ENCODE data around the gene CARMIL1.

Gene CARMIL1

DNA sequence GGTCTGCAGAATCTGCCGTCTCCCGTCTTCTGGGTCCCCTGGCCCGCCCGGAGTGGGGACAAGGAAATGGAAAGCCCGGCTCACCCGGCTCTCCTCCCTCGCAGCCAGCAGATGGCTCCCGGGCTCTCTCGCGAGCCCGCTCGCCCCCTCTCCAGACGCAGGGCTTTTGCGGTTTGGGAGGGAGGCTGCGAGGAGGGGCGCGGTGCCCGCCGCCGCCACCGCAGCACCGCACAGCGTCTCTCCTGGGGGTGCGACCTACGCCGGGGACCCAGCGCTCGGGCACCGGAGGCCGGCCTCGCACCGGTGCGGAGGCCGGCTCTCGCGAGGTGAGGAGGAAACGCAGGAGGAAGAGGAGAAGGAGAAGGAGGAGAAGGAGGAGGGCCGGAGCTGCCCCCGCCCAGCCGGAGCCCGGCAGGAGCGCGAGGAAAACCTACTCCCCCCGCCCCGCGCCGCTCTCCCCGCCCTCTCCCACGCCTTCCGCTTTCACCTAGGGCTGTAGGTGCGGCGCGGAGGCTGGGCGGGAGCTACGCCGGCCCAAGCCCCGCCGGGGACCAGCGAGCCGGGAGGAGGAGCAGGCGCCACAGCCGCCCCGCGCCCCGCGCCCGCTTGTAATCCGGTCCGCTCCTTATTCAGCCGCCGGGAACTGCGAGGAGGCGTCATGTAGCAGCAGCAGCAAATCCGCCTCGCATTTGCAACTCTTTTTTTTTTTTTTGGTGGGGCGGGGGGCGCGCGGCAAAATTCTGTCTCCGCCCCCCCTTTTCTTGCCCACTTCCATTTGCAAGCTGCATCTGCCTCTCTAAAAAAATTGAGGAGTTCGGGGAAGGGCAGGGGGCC lies at the start of gene CARMIL1:
TSS of gene CARMIL1 (plus strand) at position 461 of the 834 bp plus-strand sequence. CDS start 422 bp downstream, outside the sequence.
- DNase-seq: peak in 52 of 56 donors; percentile 9 to 84 (median 61)

DNA sequence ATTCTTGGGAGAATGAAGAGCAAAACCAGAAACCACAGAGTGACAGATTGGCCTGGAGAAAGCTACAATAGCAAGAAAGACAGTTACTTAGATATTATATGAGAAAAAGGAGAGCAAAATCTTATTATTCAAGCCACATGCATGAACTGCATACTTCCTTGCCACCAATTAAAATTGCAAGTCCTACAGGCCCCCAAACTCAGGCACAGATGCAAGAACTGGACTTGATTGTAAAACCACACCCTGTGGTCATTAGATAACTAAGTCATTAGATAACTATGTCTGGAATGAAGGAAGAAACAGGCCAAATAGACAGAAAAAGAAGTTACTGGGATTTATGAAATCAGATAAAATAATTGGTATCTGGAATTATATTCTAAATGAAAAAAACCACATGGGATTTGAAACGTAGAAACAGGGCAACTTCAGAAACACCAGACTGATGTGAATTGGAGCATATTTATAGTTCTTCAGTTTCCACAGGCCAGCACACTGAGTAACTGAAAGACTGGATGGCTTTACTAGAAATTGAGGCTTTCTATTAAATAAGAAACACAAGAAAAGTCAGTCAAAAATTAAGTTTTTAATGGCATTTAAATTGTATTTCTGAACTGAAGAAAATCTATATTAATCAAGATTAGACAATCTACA lies 49.4 kb upstream of the CARMIL1 start:
- no peak for DNase-seq

DNA sequence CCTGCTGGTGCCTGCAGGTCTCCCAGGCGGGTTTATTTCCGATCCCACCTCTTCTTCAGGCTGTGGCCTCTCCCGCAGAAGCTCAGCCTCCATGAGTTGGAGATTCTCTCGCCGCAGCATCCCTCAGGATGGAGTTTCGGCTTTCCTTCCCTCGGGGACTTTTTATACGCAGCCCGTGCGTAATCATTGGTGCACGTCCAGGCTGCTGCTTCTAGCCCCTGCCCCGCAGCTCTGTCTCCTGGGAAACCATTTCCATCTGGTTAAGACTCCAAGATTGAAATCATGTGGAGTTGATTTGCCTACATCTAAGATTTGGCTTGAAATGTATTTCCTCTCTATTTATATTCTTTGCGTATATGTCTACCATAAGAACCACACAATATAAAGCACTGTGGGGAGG lies 46.7 kb upstream of the CARMIL1 start:
- DNase-seq: peak in 2 of 56 donors; percentile 0 to 7

DNA sequence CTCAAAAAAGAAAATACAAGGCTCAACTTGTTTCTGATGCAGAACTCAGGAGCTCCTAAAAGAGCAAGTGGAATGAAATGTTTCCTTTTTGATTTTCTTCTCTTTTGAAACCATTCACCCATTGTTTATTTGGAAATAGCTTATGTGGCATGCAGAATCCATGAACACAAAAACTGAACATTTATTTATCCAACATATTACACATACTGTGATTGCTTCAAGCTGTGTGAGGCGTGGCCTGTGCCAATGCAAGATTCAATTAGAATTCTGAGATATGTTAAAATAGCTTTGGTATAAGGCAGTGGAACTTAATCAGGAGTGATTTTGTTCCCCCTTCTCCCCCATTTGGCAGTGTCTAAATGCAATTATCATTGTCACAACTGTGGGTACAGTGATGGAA lies 45.9 kb upstream of the CARMIL1 start:
- no peak for DNase-seq

DNA sequence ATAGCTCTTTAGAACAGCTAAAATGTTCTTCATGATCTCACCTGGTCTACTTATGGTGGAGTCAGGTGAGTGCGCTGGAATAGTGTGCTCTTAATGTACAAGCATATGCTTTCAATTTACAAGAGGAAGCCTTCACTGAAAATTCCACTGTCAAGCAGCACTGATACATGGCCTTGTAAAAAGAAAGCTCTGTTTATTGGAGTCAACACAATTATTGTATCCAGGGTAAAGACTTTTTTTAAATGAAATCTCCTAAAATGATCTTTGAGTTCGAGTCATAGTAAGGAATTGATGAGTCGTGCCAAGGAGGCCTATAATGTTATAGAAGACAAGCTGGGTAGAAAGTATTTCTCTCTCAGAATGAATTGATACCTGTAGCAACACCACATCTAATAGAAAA lies 41.6 kb upstream of the CARMIL1 start:
- DNase-seq: no peak

DNA sequence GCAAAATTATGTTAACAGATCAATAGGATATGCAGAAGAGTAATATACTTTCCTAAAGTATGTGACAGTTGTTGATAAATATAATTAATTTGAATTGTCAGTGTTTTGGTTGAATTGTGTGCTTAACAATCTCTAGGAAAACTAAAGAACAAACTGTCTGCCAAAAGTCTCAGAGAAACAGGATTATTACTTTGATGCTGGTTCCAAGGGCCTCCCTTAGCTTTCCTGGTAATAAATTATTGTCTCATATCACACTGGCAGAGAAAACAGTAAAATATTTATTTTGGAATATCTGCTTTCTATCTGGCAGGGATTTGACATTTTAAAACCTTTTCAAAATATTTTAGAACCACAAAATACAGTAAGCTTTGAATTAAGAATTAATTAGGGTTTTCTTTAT lies 40.1 kb upstream of the CARMIL1 start:
- DNase-seq: no peak

DNA sequence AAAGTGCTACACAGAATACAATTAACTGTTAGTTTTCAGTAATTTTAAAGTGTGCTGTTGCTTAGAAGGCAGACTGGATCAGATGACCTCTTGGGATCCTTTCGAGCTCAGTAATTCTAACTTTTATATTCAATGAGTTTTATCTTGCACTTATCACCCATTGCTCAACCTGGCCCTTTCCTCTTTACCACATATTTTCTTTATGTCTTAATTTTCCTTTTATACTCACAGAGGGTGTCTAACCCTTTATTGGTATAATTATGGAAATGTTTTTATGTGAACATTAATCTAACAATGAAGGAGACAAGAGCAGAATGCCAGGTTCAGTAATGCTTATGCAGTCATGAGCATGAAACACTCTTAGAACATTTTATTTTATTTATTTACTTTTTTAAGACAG lies 39.7 kb upstream of the CARMIL1 start:
- DNase-seq: no peak

DNA sequence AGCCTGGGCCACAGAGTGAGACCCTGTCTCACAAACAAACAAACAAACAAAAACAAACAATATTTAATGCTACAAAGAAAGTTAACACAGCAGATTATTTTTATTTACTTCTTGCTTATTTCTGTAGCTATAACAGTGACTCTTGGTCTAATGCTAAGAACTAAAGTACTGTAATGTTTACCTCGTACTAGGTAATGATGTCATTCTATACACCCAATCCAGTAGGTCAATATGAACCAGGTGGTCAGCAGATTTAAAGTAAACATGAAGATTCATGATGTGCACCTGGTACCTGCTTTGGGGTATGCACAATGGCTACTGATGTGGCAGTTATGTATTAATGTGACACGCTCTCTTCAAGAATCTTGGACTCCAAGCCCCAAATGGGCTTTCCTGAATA lies 36.6 kb upstream of the CARMIL1 start:
- no peak for DNase-seq

DNA sequence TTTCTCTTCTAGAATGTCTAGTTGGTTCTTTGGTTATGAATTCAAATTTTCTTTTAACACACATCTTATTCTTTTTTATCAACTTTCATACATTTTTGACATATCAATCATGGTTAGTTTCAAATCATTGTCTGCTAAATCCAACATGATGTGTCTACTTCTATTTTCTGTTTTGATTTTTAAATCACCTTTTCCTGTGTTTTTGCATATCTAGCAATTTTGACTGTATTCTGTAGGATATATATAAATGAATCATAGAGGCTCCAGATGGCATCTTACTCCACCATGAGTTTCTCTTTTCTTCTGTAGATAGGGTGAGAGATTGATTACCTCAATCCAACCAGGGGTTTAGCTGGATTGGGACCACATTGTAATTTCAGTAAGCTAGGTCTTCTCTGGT lies 34.3 kb upstream of the CARMIL1 start:
- DNase-seq: no peak

DNA sequence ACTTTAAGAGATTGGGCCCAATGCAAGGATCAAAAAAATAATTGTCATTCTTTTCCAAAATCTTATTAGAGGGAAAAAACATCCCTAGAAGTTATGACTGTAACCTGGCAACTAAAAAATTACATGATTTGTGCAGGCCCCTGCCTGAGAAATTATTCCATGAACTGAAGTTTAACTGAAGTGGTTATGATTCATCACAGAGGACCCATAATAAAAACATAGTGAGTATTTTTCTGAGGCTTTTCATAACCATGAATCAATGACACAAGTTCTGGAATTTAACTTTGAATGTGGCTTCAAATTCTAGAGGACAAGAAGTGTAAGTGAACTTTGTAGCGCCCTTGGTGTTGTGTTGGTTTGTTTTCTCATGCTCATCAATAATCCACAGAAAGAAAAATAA lies 31.1 kb upstream of the CARMIL1 start:
- no peak for DNase-seq

DNA sequence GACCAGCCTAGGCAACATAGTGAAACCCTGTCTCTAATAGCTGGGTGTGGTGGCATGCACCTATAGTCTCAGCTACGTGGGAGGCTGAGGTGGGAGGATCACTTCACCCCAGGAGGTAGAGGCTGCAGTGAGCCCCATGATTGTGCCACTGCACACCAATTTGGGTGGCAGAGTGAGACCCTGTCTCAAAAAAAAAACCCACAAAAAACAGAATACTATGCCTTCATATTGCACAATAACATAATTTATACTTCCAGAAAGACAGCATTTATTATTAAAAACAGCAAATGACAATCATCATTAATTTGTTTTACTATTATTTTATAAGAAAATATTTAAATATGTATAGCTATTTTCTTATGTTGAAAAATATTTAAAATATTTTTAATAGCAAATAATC lies 30.0 kb upstream of the CARMIL1 start:
- DNase-seq: no peak

DNA sequence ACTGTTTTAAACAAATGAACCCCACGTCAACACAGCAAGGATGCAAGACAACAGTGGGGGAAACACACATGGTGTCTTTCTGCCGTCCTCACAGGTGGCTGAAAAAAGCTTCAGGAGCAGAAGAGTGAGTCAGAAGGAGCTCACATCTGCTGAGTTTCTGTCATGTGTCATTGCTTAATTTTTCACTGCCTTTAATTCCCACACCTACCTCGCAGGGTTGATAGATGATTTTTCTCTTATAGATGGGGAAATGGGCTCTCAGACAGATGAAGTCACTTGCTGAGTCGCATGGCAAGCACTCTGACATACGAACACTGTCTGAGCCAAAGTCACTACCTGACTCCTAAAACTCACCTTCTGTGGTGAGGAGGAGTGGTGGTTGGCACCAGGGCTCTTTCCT lies 28.3 kb upstream of the CARMIL1 start:
- DNase-seq: peak in 12 of 56 donors; percentile 2 to 36 (median 10)

DNA sequence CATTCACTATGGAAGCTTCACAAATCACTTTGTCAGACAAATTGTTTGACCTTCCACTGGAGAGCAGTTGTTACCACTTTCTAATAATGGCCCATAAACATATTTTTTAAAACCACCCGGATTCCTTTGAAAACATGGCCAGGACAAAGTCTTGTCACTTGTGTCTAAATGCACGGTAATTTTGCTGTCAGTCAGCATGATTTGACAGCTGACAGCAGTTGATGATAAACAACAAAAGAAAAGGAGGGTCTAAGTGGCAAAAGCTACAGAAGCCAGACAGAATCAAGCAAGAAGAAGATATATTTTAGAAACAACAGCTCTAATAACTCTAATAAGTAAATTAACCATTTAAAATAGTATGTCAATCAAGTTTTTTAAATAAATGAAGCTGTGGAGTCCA lies 27.7 kb upstream of the CARMIL1 start:
- DNase-seq: no peak

DNA sequence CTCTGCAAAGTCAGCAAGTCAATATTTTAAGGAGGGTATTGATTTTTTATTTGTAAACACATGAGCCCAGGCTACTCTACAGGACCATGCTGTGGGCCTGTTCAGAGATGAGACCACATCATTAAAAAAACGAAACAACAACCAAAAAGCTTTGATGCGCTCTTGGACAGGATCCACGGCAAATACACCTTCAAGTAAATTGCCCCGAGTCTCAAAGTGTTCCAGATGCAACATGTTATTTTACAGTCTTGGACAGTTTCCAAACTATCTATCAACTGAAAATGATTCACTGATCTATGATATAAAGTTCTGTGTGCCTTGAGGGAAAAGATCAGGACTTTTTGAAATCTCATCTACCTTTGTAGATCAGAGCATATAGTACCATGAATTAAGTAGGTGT lies 25.8 kb upstream of the CARMIL1 start:
- no peak for DNase-seq

DNA sequence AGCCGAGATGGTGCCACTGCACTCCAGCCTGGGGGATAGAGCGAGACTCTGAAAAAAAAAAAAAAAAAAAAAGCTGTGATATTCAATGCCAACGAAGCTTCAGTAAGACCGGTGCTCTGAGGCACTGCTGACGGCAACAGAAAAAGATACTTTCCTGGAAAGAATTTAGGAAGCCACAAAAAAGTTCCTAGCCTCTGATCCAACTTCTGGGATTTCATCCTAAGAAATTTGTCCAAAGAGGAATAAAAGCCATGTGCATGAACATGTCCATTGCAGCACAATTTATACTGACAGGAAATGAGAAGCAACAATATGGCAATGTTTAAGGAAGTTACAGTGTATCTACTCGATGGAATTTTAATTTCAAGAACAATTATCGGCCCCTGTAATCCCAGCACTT lies 24.5 kb upstream of the CARMIL1 start:
- DNase-seq: no peak

DNA sequence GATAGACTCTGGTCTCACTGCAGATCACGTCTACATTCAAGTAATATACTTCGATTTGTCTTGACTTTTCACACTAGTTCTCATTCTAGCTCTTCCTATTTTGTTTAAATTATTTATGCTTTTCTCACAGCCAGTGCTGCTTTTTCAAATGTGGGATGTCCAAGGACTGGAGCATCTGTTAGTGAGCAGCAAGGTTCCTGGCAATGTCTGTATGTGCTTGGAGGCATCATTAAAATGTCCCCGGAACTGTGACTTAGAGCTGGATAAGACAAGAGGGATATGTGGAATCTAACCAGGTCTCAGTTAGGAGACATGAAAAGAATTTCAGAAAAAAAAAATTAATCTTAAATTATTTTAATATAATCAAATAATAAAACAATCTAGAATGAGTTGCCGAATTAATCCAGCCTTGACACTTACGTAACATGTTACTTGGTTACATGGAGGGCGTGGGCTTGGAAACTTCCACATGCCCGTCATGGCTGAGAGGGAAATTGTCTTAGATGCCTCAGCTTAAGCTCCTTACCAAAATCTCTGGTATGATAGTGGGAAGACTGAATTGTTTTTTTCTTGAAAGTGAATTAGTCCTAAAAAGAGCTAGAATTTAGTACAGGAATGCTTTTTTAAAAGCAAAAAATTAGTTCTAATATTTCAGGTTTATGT lies 21.4 kb upstream of the CARMIL1 start:
- DNase-seq: peak in 12 of 56 donors; percentile 3 to 40 (median 15)

DNA sequence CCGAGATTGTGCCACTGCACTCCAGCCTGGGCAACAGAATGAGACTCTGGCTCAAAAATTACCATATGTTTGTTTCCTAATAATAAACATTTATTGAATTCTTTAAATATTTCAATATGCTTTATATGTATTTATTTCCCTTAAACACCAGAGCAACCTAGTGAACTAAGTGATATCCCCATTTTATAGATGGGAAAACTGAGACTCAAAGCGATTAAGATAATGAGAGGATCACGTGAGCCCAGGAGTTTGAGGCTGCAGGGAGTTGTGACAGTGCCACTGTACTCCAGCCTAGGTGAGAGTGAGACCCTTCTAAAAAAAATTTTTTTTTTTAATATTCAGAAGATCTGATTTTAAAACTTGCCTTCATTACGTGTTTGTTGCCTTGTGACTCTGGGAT lies 19.4 kb upstream of the CARMIL1 start:
- DNase-seq: no peak

DNA sequence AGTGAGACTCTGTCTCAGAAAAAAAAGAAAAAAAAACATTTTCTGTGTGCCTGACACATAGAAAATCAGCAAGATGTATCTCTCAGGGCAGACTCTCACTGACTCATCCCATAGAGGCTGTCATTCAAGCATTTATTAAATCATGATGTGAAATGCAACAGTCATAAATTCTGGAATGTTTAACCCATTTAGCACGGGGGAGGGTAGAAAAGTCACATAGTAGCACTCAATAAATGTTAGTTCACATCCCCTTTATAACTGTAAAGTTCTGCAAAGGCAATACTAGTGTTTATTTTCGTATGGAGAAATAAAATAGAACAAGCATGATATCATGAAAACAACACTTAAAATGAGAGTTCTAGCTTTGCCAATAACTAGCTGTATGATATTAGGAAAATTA lies 15.5 kb upstream of the CARMIL1 start:
- no peak for DNase-seq

DNA sequence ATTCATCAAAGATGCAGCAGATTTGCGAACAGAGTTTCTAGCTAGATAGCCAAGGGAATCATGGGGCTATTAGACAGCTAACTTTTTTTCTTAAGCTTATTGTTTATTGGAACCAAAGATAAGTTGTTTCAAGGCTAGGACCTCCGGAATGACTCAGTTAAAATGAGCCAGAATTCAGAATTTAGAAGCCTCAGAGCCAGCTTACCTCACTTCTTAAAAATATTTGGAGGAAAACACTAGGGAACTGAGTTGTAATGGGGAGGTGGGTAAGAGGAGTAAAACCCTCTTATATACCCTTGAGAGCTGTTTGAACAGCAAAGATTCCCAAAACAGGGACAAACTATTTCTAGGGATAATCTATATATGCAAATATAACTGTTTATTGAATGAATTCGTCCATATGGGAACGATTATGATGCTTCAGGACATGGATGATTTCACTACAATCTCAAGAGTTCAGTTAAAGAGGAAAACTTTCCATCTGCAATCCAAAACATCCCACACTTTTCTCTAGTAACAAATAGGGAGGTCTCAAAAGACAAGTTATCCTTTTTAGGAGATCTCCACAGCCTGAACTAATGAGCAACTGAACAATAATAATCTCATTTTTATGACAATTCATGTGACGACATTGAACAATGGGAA lies 12.6 kb upstream of the CARMIL1 start:
- DNase-seq: no peak

DNA sequence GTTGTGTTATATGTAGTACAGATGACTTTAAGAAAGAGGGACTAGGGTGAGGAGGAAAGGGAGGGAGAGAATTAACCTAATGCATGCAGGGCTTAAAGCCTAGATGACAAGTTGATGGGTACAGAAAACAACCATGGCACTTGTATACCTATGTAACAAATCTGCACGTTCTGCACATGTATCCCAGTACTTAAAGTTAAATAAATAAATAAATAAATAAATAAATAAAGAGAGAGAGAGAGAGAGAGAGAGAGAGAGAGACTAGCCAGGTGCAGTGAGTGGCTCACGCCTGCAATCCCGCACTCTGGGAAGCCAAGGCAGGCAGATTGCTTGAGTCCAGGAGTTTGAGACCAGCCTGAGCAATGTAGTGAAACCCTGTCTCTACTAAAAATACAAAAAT lies 11.5 kb upstream of the CARMIL1 start:
- no peak for DNase-seq

DNA sequence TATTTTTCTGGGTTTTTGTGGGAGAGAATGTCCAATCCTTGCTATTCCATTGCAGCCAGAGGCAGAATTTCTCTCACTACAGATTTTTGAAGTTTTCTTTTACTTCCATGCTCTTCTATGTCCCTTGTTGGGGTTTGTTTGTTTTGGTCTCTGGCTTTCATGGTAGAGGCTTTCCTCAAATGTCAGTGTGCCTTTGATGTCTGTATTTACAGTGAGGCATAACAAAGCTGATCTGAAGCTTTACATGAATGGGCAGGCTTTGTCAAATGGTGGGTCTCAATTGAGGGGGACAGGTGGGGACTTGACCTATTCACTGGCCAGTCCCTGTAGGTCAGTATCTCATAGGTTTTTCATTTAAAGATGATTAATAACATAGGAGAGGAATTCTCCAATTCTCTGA lies 8.6 kb upstream of the CARMIL1 start:
- no peak for DNase-seq

DNA sequence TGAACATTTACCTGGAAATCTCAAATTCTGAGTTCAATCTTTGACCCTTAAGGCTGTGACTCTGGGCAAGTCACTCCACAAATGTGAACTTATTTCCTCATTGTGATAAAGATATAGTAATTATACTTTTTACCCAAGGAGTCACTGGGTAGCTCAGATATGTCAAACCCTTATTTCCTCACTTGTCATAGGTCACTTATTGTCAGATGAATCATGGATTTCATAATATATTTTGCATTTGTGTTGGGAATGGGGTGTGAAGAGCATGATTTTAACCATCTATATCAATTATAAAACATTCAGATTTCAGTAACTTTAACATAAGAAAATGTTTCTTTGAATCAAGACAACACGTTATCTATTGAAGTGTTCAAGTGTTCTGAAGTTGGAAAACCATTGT lies 3.7 kb upstream of the CARMIL1 start:
- no peak for DNase-seq

Measured in nucleus accumbens (tissue), 56 donors.